Motor neuron (in vitro differentiated cells): ENCODE results near the gene BCL10. TPM values are rescaled to one million over a fixed set of nuclear protein-coding genes. Genes with fewer than 3 reads are reported as not detected.

ENCODE experiments used
- ATAC-seq, 8 experiments: fragments of 200-7000 bp; cut with Tn5 transposase; replicated peaks in 6 of 8; 2 replicates each; pipeline ENCODE4 v1.8.0; 2021; ENCODE audit warnings: mild to moderate bottlenecking in 8 of 8, moderate library complexity in 8 of 8
- H3K27ac ChIP-seq, 2 donors: fragments of 250-450 bp; sonication (Bioruptor Pico); 2 replicates each; pipeline ENCODE4 v1.9.0; 2021; ENCODE audit warnings: antibody characterized with exemption in 2 of 2, mild to moderate bottlenecking in 2 of 2, moderate library complexity in 1 of 2
- H3K4me1 ChIP-seq, 2 donors: fragments of 250-450 bp; sonication (Bioruptor Pico); replicated peaks in 1 of 2; 2 replicates each; pipeline ENCODE4 v1.6.1; 2021; ENCODE audit warnings: antibody characterized with exemption in 2 of 2, mild to moderate bottlenecking in 2 of 2, moderate library complexity in 1 of 2
- H3K4me3 ChIP-seq, 5 donors: fragments of 250-450 bp; sonication (Bioruptor Pico); 2 replicates each; pipeline ENCODE4 v1.9.0; 2021; ENCODE audit warnings: antibody characterized with exemption in 5 of 5, mild to moderate bottlenecking in 5 of 5, moderate library complexity in 4 of 5
- WGBS, 10 experiments: fragments of 450-650 bp; shearing (Covaris generic); methylation state at CpG; one replicate each; pipeline ENCODE4 v1.0.0; 2022; 5-methylcytosine and 5-hydroxymethylcytosine counted together
- in situ Hi-C, 9 experiments: fragments of 400-800 bp; cut with MboI; loops; one replicate each; pipeline ENCODE4 v1.15.0; 2021; ENCODE audit warnings: low sequenced_read_pairs in 9 of 9, low pct_unique_long_range_greater_than_20kb in 2 of 9; ENCODE audit not compliant: unreplicated experiment in 9 of 9
- total RNA-seq, 8 experiments: library from RNA; unstranded; fragments of 300-600 nt; gene quantifications; 2 replicates each; pipeline versions ENCODE4 v1.2.3 to v1.2.4, GENCODE V29; 2022

Gene BCL10
- total RNA-seq, 8 experiments from 2014 or later, result 22.5 to 30.7 (median 27.1) TPM

DNA sequence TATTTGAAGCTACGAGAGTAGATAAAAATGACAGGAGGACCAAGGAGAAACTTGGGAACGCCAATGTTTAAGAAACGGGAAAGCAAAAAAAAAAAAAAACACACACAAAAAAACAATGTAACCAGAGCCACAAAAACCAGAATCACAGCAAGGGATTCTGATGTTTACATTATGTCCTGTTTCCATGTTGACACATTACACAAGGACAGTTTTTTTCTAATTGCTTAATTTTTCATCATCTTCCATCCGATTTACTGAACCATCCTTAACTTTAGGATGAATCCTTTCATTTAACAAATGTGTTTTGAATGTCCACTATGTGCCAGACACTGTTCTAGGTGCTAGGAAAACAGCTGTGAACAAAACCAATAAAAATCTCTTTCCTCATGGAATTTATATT, 1.4 kb upstream of the BCL10 start:
- Histone ChIP-seq H3K27ac (no peak overlapping the region), H3K4me1 (peaks cover 14 to 18% of the 10 kb centered on the region in 2 donors), H3K4me3 (no peak overlapping the region)
- in situ Hi-C loops, result no loop called here
- WGBS, 10 experiments, result 65 to 100% (median 91%) methylated on average over 3 to 4 of the region's 4 CpGs
- ATAC-seq, result no peak

DNA sequence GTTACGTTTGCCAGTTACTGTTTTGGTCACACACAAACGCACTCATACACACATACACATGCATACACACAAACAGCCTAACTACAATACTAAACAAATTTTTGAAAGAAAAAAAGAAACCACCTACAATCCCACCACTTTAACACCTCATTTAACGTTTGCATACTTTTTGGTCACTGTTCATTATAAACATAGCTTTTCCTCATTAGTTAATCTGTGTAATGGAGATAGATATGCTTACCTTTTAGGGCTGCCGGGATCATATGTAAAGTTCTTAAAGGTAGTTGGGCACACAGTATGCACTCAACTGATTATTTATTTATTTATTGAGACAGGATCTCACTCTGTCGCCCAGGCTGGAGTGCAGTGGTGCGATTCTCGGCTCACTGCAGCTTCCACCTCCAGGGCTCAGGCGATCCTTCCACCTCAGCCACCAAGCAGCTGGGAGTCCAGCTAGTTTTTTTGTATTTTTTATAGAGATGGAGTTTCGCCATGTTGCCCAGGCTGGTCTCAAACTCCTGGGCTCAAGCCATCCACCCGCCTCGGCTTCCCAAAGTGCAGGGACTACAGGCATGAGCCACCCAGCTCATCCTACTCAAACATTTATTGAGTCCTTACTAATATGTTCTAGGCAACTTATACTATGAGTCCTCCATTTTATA, 677 bp upstream of the BCL10 start:
- no peak for ATAC-seq

DNA sequence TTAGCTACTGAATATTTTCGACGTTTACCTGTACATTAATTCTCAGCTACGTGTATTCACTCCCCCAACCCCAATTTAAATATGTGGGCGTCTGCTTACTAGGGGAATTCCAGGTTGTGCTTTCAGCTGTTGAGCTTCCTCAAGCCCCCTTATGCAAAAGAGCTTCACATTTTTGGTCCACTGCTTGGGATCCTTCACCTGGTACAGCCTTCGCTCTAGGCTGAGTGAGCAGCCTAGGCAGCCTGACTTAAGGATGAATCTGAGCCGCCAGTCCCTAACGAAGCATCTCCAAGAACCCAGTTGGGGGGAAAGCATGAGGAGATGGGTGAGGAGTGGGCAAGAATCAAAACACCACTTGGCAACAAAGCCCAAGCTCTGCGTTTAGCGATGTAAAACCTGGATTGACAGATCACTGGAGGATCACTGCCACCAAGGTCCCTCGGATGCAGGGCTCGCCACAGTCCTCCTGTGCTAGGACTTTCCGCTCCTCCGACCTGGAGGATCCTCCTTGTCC, 674 bp downstream of the BCL10 start:
- peak overlapping the region; percentile 64 to 74 (median 71) for H3K4me3 ChIP-seq
- ATAC-seq, result no peak
- in situ Hi-C loops, result no loop called here
- H3K4me1 ChIP-seq, result peaks cover 14 to 18% of the 10 kb centered on the region in 2 donors
- WGBS, 10 experiments, result 0 to 7% (median 0%) methylated on average over 3 to 13 of the region's 13 CpGs; no CpG with 5 or more reads in 2 of the 10 experiments
- peak overlapping the region; percentile 75 to 87 for H3K27ac ChIP-seq

More for the DNA sequence above, 677 bp upstream of the BCL10 start:
- Histone ChIP-seq H3K4me3 (peak overlapping the region; percentile 64 to 74 (median 71)), H3K27ac (peak overlapping the region; percentile 12 to 47), H3K4me1 (peaks cover 14 to 18% of the 10 kb centered on the region in 2 donors)
- 7 to 92% (median 66%) methylated on average over 3 to 11 of the region's 11 CpGs for WGBS, 10 experiments
- in situ Hi-C loops, result no loop called here

DNA sequence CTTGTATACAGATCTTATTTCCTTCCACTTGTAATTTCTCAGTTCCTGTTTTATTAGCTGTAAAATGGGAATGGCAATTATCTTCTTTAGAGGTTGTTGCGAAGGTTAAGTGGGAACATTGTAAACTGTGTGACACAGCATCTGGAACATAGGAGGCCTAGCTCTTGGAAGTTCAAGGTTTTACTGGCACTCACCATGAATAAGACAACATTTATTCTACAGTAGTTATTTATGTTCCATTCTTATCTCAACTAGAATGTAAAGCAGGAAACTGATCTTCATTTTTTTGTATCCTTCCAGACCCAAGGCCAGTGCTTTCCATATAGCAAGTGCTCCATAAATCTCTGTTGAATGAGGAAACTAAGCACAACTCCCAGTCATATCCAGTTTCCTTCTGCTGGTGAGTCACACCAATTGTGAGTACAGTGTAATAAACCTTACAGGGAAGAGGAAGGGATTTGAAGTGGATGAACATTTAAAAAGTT, 1.4 kb downstream of the BCL10 start:
- H3K4me3 ChIP-seq, result peak overlapping the region; percentile 64 to 74 (median 71)
- in situ Hi-C loops, result loop anchor here in 3 of 9 experiments (25.0 kb wide), 2 partner anchors 163 to 338 kb away; no protein-coding TSS in a partner anchor
- peaks cover 14 to 18% of the 10 kb centered on the region in 2 donors for H3K4me1 ChIP-seq
- WGBS, 10 experiments, result 63 to 100% (median 83%) methylated on average over 1 of the region's 1 CpG; no CpG with 5 or more reads in 3 of the 10 experiments
- H3K27ac ChIP-seq, result no peak overlapping the region
- peak in 1 of 8 experiments; percentile 0 for ATAC-seq

- Histone ChIP-seq H3K4me3 (no peak overlapping the region), H3K27ac (no peak overlapping the region), H3K4me1 (peaks cover 14 to 18% of the 10 kb centered on the region in 2 donors)
- in situ Hi-C loops, result loop anchor here in 3 of 9 experiments (25.0 kb wide), 2 partner anchors 161 to 336 kb away; no protein-coding TSS in a partner anchor
- no peak for ATAC-seq
These were observed 3.0 kb downstream of the BCL10 start for GRCh38 chr1:85273397-85273796.

- WGBS, 10 experiments, result 86 to 100% (median 100%) methylated on average over 1 to 5 of the region's 5 CpGs; no CpG with 5 or more reads in 1 of the 10 experiments
- H3K27ac ChIP-seq, result no peak overlapping the region
- H3K4me1 ChIP-seq, result peaks cover 0 to under 1% of the 10 kb centered on the region in 2 donors
- no peak overlapping the region for H3K4me3 ChIP-seq
- in situ Hi-C loops, result loop anchor here in 3 of 9 experiments (25.0 kb wide), 2 partner anchors 157 to 332 kb away; no protein-coding TSS in a partner anchor
- no peak for ATAC-seq
These were observed 7.4 kb downstream of the BCL10 start for GRCh38 chr1:85268801-85269585.

GRCh38 chr1:85267313-85267712, 9.1 kb downstream of the BCL10 start:
- Histone ChIP-seq H3K4me3 (no peak overlapping the region), H3K4me1 (no peaks in the 10 kb centered on the region), H3K27ac (no peak overlapping the region)
- WGBS, 10 experiments, result 92 to 100% (median 96%) methylated on average over 2 of the region's 2 CpGs
- no peak for ATAC-seq
- in situ Hi-C loops, result loop anchor here in 3 of 9 experiments (25.0 kb wide), 2 partner anchors 155 to 330 kb away; no protein-coding TSS in a partner anchor

DNA sequence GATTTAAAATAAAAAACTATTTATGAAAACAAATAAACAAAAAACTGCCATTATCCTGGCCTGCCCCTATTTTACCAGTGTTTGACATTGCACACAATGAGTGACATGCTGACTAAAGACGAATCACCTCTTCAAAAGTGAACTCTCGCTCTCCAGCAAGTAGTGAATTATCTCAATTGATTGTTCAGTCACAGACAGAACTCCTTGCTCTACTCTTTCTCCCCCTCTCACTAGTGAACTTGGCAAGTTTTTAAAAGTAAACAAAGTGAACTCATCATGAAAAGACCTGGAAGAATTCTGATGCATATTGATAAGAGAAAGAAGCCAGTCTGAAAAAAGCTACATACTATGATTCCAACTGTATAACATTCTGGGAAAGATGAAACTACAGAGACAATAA, 12.3 kb downstream of the BCL10 start:
- Histone ChIP-seq H3K4me1 (no peaks in the 10 kb centered on the region), H3K4me3 (no peak overlapping the region), H3K27ac (no peak overlapping the region)
- ATAC-seq, result no peak
- in situ Hi-C loops, result loop anchor here in 3 of 9 experiments (25.0 kb wide), 2 partner anchors 152 to 327 kb away; no protein-coding TSS in a partner anchor
- 75 to 100% (median 97%) methylated on average over 1 to 2 of the region's 2 CpGs; no CpG with 5 or more reads in 1 of the 10 experiments for WGBS, 10 experiments

- no peak overlapping the region for H3K4me3 ChIP-seq
- in situ Hi-C loops, result loop anchor here in 3 of 9 experiments (25.0 kb wide), 2 partner anchors 151 to 326 kb away; no protein-coding TSS in a partner anchor
- H3K4me1 ChIP-seq, result peaks cover 4 to 6% of the 10 kb centered on the region in 2 donors
- no peak for ATAC-seq
- H3K27ac ChIP-seq, result no peak overlapping the region
These were observed 13.4 kb downstream of the BCL10 start for GRCh38 chr1:85262985-85263384.

GRCh38 chr1:85259912-85260274, 16.5 kb downstream of the BCL10 start:
- in situ Hi-C loops, result loop anchor here in 7 of 9 experiments (5.0 to 25.0 kb wide), 5 partner anchors 148 to 323 kb away; no protein-coding TSS in a partner anchor
- ATAC-seq, result peak in 3 of 8 experiments; percentile 14 to 23 (median 19)
- peak overlapping the region; percentile 64 to 95 (median 73) for H3K4me3 ChIP-seq
- 0 to 100% (median 67%) methylated on average over 1 to 7 of the region's 7 CpGs; no CpG with 5 or more reads in 2 of the 10 experiments for WGBS, 10 experiments
- H3K27ac ChIP-seq, result no peak overlapping the region
- peaks cover 11 to 15% of the 10 kb centered on the region in 2 donors for H3K4me1 ChIP-seq

DNA sequence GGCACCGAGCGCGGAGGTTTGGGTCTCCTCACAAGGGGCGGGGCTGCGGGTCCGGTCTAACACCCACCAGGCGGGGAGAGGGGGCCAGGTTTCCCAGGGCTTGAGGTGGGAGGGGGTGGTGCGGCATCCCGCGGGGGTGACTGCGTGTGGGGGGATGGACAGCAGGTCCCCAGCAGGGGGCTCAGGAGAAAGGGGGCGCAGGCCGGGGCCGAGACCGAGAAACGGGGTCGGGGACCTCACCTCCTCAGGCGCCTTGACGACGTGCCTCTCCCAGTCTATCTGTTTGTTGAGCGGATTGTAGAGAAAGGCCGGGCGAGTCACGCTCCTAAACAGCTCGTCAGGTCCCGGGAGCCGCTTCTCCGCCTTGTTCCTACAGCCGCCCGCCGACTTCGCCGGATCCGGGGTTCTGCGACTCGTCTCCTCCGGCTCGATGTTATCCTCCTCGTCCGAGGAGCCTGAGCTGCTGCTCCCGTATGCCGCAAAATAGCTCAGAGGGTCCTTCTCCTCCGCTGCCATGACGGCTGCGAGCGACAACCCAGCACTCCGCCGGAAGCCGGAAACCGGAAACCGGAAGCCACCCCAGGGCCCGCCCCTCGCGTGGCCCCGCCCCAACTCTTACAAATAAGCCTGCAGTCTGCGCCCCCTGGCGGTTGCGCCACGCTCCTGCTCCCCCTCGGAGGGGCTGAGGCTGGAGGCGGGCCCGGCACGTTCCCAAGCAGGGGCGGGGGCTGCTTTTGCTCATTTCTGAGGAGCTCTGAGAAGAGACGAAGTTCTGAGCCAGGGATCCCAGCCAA, 17.1 kb downstream of the BCL10 start, which contains the start of gene C1orf52:
Gene C1orf52, minus strand, starts transcription at position 545 of the 794 bp plus-strand sequence. Its CDS starts 29 bp downstream, at position 516.
- ATAC-seq, result peak; percentile 76 to 96 (median 95)
- WGBS, 10 experiments, result 0% methylated on average over 4 to 16 of the region's 65 CpGs; no CpG with 5 or more reads in 6 of the 10 experiments
- in situ Hi-C loops, result loop anchor here in 7 of 9 experiments (5.0 to 25.0 kb wide), 5 partner anchors 147 to 322 kb away; no protein-coding TSS in a partner anchor
- Histone ChIP-seq H3K4me1 (peaks cover 11 to 15% of the 10 kb centered on the region in 2 donors), H3K4me3 (peak within 1 kb of the TSS; percentile 64 to 95 (median 73)), H3K27ac (peak within 1 kb of the TSS; percentile 89 to 95)
